ENCODE measurements around the gene LRRK2.

GRCh38 chr12:40310211-40310610 is 85.4 kb downstream of the LRRK2 start:
- TF ChIP-seq CTCF (IDR thresholded peaks at IDR 0.05): no peak
- no peak for TF ChIP-seq POLR2A (IDR thresholded peaks at IDR 0.05)
